Endothelial cell of umbilical vein (primary cell): ENCODE measurements around the gene CCDC6. TPM values are rescaled to one million over a fixed set of nuclear protein-coding genes. Genes with fewer than 3 reads are reported as not detected.

Experiments used
- BruUV-seq: library from RNA; stranded (reverse); fragments of 400-500 nt; replicated peaks from 2 replicates; lab custom pipeline; 2021; lab: Mats Ljungman, UMichigan
- CTCF ChIA-PET: fragments of 300-600, 350-600 bp; sonication (Branson Sonifier 250); formaldehyde crosslinking; loops from one replicate; lab custom pipeline; 2021; ENCODE audit warnings: antibody characterized with exemption, inconsistent platforms; lab: Charles Lee
- POLR2A ChIA-PET: fragments of 300-600, 350-600 bp; sonication (Branson Sonifier 250); formaldehyde crosslinking; loops from one replicate; lab custom pipeline; 2021; ENCODE audit warnings: antibody characterized with exemption, inconsistent platforms; lab: Charles Lee
- DNase-seq: peaks from one replicate; pipeline ENCODE4 v3.0.0-alpha.2; 2011; ENCODE audit warnings: low read depth, low spot score
- FAIRE-seq: peaks from 2 replicates; lab custom pipeline; 2011; peaks lifted over from hg19 to GRCh38; lab: Jason Lieb, UNC
- H2AFZ ChIP-seq: 2 replicates; pipeline ENCODE4 v1.6.0; 2012; ENCODE audit warnings: low read depth, low read length, control low read depth, inconsistent platforms
- H3K27ac ChIP-seq: 2 replicates; pipeline ENCODE4 v1.5.1; 2011; ENCODE audit warnings: low read depth, mild to moderate bottlenecking, control low read depth, low read length, moderate library complexity; ENCODE audit not compliant: insufficient read depth
- H3K27me3 ChIP-seq, 2 experiments: 2 replicates each; pipeline versions ENCODE4 v1.6.0 to v1.6.1; 2011; ENCODE audit warnings: low read length in 2 of 2, mixed read lengths in 1 of 2; ENCODE audit not compliant: control insufficient read depth in 2 of 2, insufficient read depth in 2 of 2
- H3K36me3 ChIP-seq, 2 experiments: 2 replicates in 1 of 2; 3 replicates in 1 of 2; pipeline ENCODE4 v1.5.1; 2011; ENCODE audit warnings: low read length in 2 of 2, mild to moderate bottlenecking in 1 of 2, moderate library complexity in 1 of 2; ENCODE audit not compliant: control insufficient read depth in 2 of 2, insufficient read depth in 2 of 2; ENCODE audit errors: extremely low read depth in 1 of 2
- H3K4me1 ChIP-seq: 3 replicates; pipeline ENCODE4 v1.5.1; 2011; ENCODE audit warnings: mild to moderate bottlenecking, low read length; ENCODE audit not compliant: control insufficient read depth, insufficient read depth; ENCODE audit errors: extremely low read depth
- H3K4me2 ChIP-seq: 2 replicates; pipeline ENCODE4 v1.6.1; 2011; ENCODE audit warnings: low read length, control low read depth, mixed read lengths; ENCODE audit not compliant: insufficient read depth
- H3K4me3 ChIP-seq, 3 experiments: fragments of 200-600 bp in 1 of 3; sonication (generic), shearing (Covaris generic) in 1 of 3; replicated peaks in 1 of 3; 2 replicates each; pipeline ENCODE4 v1.5.1; 2011 to 2016; ENCODE audit warnings: control low read depth in 3 of 3, low read length in 3 of 3, mild to moderate bottlenecking in 2 of 3, inconsistent platforms in 1 of 3, low read depth in 1 of 3, moderate library complexity in 1 of 3; ENCODE audit not compliant: insufficient read depth in 1 of 3
- H3K79me2 ChIP-seq: 2 replicates; pipeline ENCODE4 v1.6.0; 2012; ENCODE audit warnings: low read length, inconsistent platforms; ENCODE audit not compliant: control insufficient read depth, insufficient read depth
- H3K9ac ChIP-seq: replicated peaks from 2 replicates; pipeline ENCODE3; 2011; ENCODE audit warnings: low read length, control low read depth; ENCODE audit not compliant: insufficient read depth; ENCODE audit errors: extremely low read depth
- H3K9me1 ChIP-seq: replicated peaks from 3 replicates; pipeline ENCODE4 v1.6.0; 2011; ENCODE audit warnings: mild to moderate bottlenecking, low read length; ENCODE audit not compliant: control insufficient read depth, insufficient read depth; ENCODE audit errors: extremely low read depth
- H3K9me3 ChIP-seq: replicated peaks from 2 replicates; pipeline ENCODE4 v1.5.1; 2012; ENCODE audit warnings: low read length, inconsistent platforms; ENCODE audit not compliant: control insufficient read depth, insufficient read depth
- H4K20me1 ChIP-seq: replicated peaks from 2 replicates; pipeline ENCODE3; 2011; ENCODE audit warnings: mild to moderate bottlenecking, low read length; ENCODE audit not compliant: control insufficient read depth, insufficient read depth; ENCODE audit errors: extremely low read depth
- EZH2 ChIP-seq: IDR thresholded peaks from 2 replicates; pipeline ENCODE4 v1.6.1; 2012; ENCODE audit warnings: borderline replicate concordance, low read depth, mild to moderate bottlenecking, moderate library complexity, low read length, inconsistent platforms; ENCODE audit not compliant: severe bottlenecking
- FOS ChIP-seq: IDR thresholded peaks from 2 replicates; pipeline ENCODE4 v1.6.1; 2011; ENCODE audit warnings: mild to moderate bottlenecking, low read length, moderate library complexity, borderline replicate concordance; ENCODE audit not compliant: insufficient read depth
- GATA2 ChIP-seq: IDR thresholded peaks from 2 replicates; pipeline ENCODE4 v1.7.0; 2011; ENCODE audit warnings: low read depth, mild to moderate bottlenecking, moderate library complexity, mixed read lengths, low read length; ENCODE audit not compliant: insufficient read length, insufficient read depth
- JUN ChIP-seq: IDR thresholded peaks from 2 replicates; pipeline ENCODE4 v1.6.1; 2011; ENCODE audit warnings: borderline replicate concordance, low read depth; ENCODE audit not compliant: insufficient read length, insufficient read depth
- MAX ChIP-seq: IDR thresholded peaks from 2 replicates; pipeline ENCODE4 v1.6.1; 2011; ENCODE audit not compliant: insufficient read depth, insufficient read length
- MYC ChIP-seq: IDR thresholded peaks from one replicate; pipeline ENCODE4 v1.6.1; 2011; ENCODE audit warnings: mild to moderate bottlenecking, low read depth, low read length
- POLR2A ChIP-seq: IDR thresholded peaks from 2 replicates; pipeline ENCODE4 v1.6.1; 2012; ENCODE audit warnings: low read depth, mild to moderate bottlenecking, control low read depth, low read length
- POLR2AphosphoS5 ChIP-seq: IDR thresholded peaks from 2 replicates; pipeline ENCODE4 v1.6.1; 2012; ENCODE audit warnings: low read depth, mild to moderate bottlenecking, control low read depth, low read length, moderate library complexity; ENCODE audit not compliant: insufficient read depth
- dilution Hi-C: fragments of 300-500 bp; cut with MboI; formaldehyde crosslinking; loops from one replicate; pipeline ENCODE4 v1.15.0; 2019; ENCODE audit warnings: low sequenced_read_pairs; ENCODE audit not compliant: extremely low pct_ligation_motif_present
- intact Hi-C: fragments of 100-400 bp; cut with micrococcal nuclease; formaldehyde crosslinking; loops from one replicate; pipeline ENCODE4 v1.10.0; 2022
- polyA plus RNA-seq, 4 experiments: library from polyadenylated mRNA; depleted of rRNA in 3 of 4; stranded (reverse) in 3 of 4; unstranded in 1 of 4; fragments of >200 nt; gene quantifications; 2 replicates each; pipeline versions ENCODE4 v1.2.1 to v1.2.3, GENCODE V29; 2011 to 2012; ENCODE audit warnings: missing spikeins in 1 of 4
- total RNA-seq: library from RNA; stranded (reverse); gene quantifications from 2 replicates; pipeline ENCODE4 v1.2.3, GENCODE V29; 2021
- TF ChIP-seq, protein P1 (sequence below), 2 donors: IDR thresholded peaks; 1 replicate in 1 of 2; 2 replicates in 1 of 2; pipeline ENCODE4 v1.5.1; 2011; ENCODE audit warnings: low read length in 2 of 2, mild to moderate bottlenecking in 2 of 2, moderate library complexity in 2 of 2, control low read depth in 1 of 2, inconsistent platforms in 1 of 2, low read depth in 1 of 2; ENCODE audit not compliant: insufficient read depth in 1 of 2; ENCODE audit errors: extremely low read depth in 1 of 2

The CCDC6 gene
- total and polyA plus RNA-seq, 2 donors (not counting 3 experiments of a cell fraction or from before 2014, with no cell fraction given): 16.8 to 36.8 TPM

GRCh38 chr10:59917922-59918321, 11.6 kb upstream of the CCDC6 start:
- Histone ChIP-seq H2AFZ (no peak overlapping the region), H3K9me3 (no peaks in the 10 kb centered on the region), H3K27ac (no peak overlapping the region), H3K4me3 (no peak overlapping the region), H3K4me1 (no peaks in the 10 kb centered on the region), H3K9ac (no peak overlapping the region), H3K36me3 (no peaks in the 10 kb centered on the region), H3K4me2 (no peak overlapping the region), H3K79me2 (no peaks in the 10 kb centered on the region), H3K9me1 (no peaks in the 10 kb centered on the region), H3K27me3 (peaks cover 0 to 12% of the 10 kb centered on the region in 2 experiments), H4K20me1 (no peaks in the 10 kb centered on the region)
- intact Hi-C loops: no loop called here
- POLR2A ChIA-PET: no interaction called here
- DNase-seq (no peak), FAIRE-seq (no peak)
- CTCF ChIA-PET: no interaction called here
- dilution Hi-C loops: no loop called here
- BruUV-seq: no TSS peak
- TF ChIP-seq, protein P1, sequence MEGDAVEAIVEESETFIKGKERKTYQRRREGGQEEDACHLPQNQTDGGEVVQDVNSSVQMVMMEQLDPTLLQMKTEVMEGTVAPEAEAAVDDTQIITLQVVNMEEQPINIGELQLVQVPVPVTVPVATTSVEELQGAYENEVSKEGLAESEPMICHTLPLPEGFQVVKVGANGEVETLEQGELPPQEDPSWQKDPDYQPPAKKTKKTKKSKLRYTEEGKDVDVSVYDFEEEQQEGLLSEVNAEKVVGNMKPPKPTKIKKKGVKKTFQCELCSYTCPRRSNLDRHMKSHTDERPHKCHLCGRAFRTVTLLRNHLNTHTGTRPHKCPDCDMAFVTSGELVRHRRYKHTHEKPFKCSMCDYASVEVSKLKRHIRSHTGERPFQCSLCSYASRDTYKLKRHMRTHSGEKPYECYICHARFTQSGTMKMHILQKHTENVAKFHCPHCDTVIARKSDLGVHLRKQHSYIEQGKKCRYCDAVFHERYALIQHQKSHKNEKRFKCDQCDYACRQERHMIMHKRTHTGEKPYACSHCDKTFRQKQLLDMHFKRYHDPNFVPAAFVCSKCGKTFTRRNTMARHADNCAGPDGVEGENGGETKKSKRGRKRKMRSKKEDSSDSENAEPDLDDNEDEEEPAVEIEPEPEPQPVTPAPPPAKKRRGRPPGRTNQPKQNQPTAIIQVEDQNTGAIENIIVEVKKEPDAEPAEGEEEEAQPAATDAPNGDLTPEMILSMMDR (IDR thresholded peaks at IDR 0.05; ENCODE audit: extremely low read depth in 1 of 2, insufficient read depth in 1 of 2, low read depth in 1 of 2, low read length in 2 of 2): no peak
- TF ChIP-seq POLR2AphosphoS5: no peak
- TF ChIP-seq GATA2: no peak
- no peak for TF ChIP-seq FOS
- TF ChIP-seq JUN: no peak
- TF ChIP-seq POLR2A: no peak
- TF ChIP-seq MYC: no peak
- TF ChIP-seq MAX: no peak
- no peak for TF ChIP-seq EZH2
